HG02943 (cell line): Measurements from ENCODE around the gene RHOT1.

Experiments used
- ATAC-seq: cut with Tn5 transposase; IDR thresholded peaks from one replicate; pipeline ENCODE4 v1.9.1; 2021; ENCODE audit warnings: mild to moderate bottlenecking, low read depth, moderate library complexity; ENCODE audit not compliant: unreplicated experiment

The RHOT1 gene

DNA sequence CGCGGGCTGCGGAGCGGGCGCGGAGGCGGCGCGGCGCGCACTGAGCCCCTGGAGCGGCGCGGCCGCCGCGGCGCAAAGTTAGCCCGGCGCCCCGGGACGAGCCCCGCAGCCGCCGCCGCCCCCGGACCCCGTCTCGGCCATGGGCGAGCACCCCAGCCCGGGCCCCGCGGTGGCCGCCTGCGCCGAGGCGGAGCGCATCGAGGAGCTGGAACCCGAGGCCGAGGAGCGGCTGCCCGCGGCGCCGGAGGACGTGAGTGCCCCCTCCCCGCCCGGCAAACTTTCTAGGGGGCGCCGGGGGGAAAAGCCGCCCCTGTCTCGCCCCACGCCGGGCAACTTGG is 123.7 kb downstream of the RHOT1 start:
- ATAC-seq, result no peak

DNA sequence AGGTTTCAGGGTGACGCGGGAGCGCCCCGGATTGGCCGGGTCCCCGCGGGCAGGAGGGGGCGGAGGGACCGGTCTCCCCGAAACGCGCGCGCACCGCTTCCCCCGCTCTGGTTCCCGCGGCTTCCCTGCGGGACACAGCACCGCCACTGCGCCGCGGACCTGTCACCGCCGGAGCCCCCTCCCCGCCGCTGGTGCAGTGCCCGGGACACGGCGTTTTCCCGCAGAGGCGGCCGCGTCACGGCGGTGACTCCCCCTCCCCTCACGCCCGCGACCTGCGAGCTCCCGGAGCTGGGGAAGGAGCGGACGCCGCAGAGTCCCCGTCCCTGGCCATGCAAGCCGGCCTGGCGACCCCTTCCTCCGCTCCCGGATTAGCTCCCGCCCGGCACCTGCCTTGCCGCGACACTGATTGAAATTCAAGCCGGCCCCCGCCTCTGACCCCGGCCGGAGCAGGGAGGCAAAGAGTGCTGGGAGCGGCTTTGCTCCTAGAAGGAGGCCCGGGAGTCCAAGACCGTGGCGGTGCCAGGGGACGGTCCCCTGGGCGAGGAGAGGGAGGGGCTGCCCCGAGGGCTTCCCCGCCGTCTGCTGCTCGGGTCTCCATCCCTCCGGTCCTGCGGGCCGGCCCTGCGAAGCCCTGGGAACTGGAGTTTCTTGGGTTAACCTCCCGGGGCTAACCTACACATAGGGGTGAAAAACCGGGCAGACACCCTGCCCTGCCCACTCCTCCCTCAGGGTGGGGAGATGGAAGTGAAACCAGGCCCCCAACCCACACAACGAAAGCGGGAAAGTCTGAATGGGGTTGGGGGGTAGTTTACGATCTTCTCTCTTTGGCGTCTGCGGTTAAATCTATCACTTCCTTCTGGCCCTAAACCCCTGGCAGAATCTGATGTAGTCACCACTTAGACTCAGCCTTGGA is 124.3 kb downstream of the RHOT1 start:
- no peak for ATAC-seq

DNA sequence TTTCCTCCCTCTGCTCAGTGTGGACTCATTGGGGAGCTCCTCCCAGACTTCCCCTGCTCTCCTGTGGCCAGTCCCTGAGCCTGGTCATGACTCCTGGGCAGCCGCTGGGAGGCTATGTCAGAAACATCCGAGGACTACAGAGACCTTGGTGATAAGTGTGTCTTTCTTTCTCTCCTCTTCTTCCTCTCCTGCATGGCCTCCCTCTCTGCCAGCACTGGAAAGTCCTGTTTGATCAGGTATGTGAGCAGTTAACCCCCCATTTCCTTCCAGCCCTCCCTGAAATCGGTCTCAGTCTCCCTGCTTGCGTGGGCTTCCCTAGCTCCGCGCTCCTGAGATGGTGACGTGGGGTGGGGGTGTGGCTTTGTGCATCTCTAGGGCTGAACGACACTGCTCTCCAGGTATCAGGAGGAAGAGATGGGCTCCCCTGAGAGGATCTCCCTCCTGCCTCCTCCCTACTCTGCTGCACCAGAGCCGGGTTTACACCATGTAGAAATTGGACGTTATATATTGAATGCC is 125.4 kb downstream of the RHOT1 start:
- no peak for ATAC-seq

- no peak for ATAC-seq
Observed at GRCh38 chr17:32268734-32269288, 126.5 kb downstream of the RHOT1 start.

GRCh38 chr17:32269377-32269776 is 127.1 kb downstream of the RHOT1 start:
- no peak for ATAC-seq

GRCh38 chr17:32271844-32272243 is 129.5 kb downstream of the RHOT1 start:
- ATAC-seq, result no peak

DNA sequence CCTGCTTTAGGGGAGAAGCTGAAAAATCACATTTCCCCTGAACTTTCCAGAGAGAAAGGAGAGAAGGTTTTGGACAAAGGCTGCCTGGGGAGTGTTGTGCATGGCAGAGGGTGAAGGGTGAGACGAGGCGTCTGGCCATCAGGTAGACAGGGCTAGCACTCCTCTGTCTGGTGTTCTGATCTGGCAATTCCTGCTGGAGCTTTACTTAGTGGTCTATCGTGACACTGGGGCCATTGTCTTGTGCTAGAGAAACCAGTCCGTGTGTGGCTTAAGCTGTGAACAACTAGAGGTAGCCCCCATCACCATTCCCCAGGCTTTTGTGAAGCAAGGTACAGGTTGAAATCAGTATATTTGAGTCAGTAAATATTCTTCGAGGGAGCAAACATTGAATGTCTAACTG is 131.8 kb downstream of the RHOT1 start:
- ATAC-seq, result no peak

DNA sequence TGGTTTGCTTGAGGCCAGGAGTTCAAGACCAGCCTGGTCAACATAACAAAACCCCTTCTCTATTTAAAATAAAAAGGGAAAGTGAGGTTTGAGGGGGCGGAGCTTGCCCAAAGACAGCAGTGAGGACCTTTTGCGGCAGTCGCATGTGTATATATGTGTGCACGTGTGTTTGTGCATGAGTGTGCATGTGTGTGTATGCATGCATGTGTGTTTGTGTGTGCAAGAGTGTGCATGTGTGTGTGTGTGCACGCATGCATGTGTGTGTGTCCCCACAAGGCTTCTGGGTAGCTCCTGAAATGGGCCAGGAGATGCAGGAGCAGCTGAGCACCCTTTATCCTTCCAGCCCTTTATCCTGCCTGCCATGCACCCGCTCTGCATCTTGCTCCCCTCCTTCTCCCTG is 132.3 kb downstream of the RHOT1 start:
- no peak for ATAC-seq
